Pancreas (tissue), 10 donors: ENCODE measurements around the gene SHROOM3. TPM values are rescaled to one million over a fixed set of nuclear protein-coding genes. Genes with fewer than 3 reads are reported as not detected.

Source experiments
- ATAC-seq, 4 donors: fragments of 200-7000 bp; cut with Tn5 transposase; one replicate each; pipeline versions ENCODE4 v1.8.0 to v1.9.1; 2020; ENCODE audit warnings: mild to moderate bottlenecking in 4 of 4, moderate library complexity in 4 of 4
- DNase-seq, 6 donors: peaks; one replicate each; pipeline ENCODE4 v3.0.0-alpha.2; 2020
- FAIRE-seq: peaks from 2 replicates; lab custom pipeline; 2012; peaks lifted over from hg19 to GRCh38; lab: Jason Lieb, UNC
- H3K27ac ChIP-seq, 4 donors: fragments of 200-600 bp; sonication (generic); 1 replicate in 3 of 4; 2 replicates in 1 of 4; pipeline versions ENCODE4 v1.5.0 to v1.8.0; 2020
- H3K27me3 ChIP-seq, 4 donors: fragments of 200-600 bp; one replicate each; pipeline ENCODE4 v1.8.0; 2021
- H3K36me3 ChIP-seq, 3 donors: fragments of 200-600 bp; sonication (generic) in 1 of 3; one replicate each; pipeline versions ENCODE4 v1.5.0 to v1.8.0; 2020 to 2021
- H3K4me1 ChIP-seq, 3 donors: fragments of 200-600 bp; one replicate each; pipeline ENCODE4 v1.8.0; 2021
- H3K4me3 ChIP-seq, 4 donors: fragments of 200-600 bp; sonication (generic) in 2 of 4; one replicate each; pipeline versions ENCODE4 v1.5.0 to v1.8.0; 2020 to 2021
- H3K9me3 ChIP-seq, 4 donors: fragments of 200-600 bp; one replicate each; pipeline ENCODE4 v1.8.0; 2021
- CTCF ChIP-seq, 4 donors: fragments of 200-600 bp; sonication (generic) in 3 of 4; IDR thresholded peaks; one replicate each; pipeline versions ENCODE4 v1.5.0 to v1.8.0; 2021; ENCODE audit warnings: antibody characterized with exemption in 4 of 4
- WGBS, 2 donors: extraction: QIAGEN DNeasy Blood & Tissue Kit; methylation state at CpG; one replicate each; pipeline ENCODE4 v1.1.7; 2013; 5-methylcytosine and 5-hydroxymethylcytosine counted together
- intact Hi-C, 3 donors: fragments of 100-400 bp; cut with DNase I; formaldehyde crosslinking; loops; one replicate each; pipeline versions ENCODE4 v1.11.1 to v1.14.2; 2022
- polyA plus RNA-seq, 2 donors: library from polyadenylated mRNA; stranded (reverse); fragments of 200-250 nt; gene quantifications; one replicate each; pipeline ENCODE4 v1.2.3, GENCODE V29; 2013
- total RNA-seq, 6 donors: library from RNA; stranded (reverse); fragmentation: NEBNext Ultra II Directional in 4 of 6; extraction: Animal tissue kit (Norgen Biotek cat#: 25700) in 4 of 6; gene quantifications; one replicate each; pipeline versions ENCODE4 v1.2.1 to v1.2.4, GENCODE V29; 2021 to 2023
- donor health status: healthy with polysubstance abuse.
- donor health status: DM: no; HTN: no; CAD: no; lungs with moderate emphysema.
- donor health status: DM: no; HTN: no; CAD: no.
- donor health status: control.
- donor health status: control.
- donor health status: Bipolar disorder and iron deficiency.
- donor health status: DM: yes; HTN: yes; CAD: no.
- donor health status: DM: no; HTN: no; CAD: no.
- donor health status: DM: no; HTN: no; CAD: no.
- donor health status: DM: yes; HTN: yes; CAD: no.

SHROOM3 gene
- total and polyA plus RNA-seq, 8 donors = 6.2 to 43.5 (median 17.1) TPM

GRCh38 chr4:76714226-76714625 lies 279.2 kb downstream of the SHROOM3 start:
- FAIRE-seq (peak; percentile 13), ATAC-seq (peak in 1 of 4 donors; percentile 42), DNase-seq (no peak)
- peaks cover 0 to 7% (median 0%) of the 10 kb centered on the region in 3 donors for H3K36me3 ChIP-seq
- TF ChIP-seq CTCF (IDR thresholded peaks at IDR 0.05) = no peak
- intact Hi-C loops = no loop called here
- H3K4me1 ChIP-seq = peaks cover 0 to 8% (median 0%) of the 10 kb centered on the region in 3 donors
- 27 to 29% methylated on average over 1 of the region's 1 CpG for WGBS, 2 donors
- no peak overlapping the region for H3K4me3 ChIP-seq
- H3K27ac ChIP-seq = peak overlapping the region in 1 of 4 donors; percentile 16
- no peaks in the 10 kb centered on the region for H3K9me3 ChIP-seq
- no peaks in the 10 kb centered on the region for H3K27me3 ChIP-seq

- DNase-seq (no peak), ATAC-seq (no peak), FAIRE-seq (no peak)
- WGBS, 2 donors = 95 to 96% methylated on average over 4 of the region's 4 CpGs
- Histone ChIP-seq H3K9me3 (no peaks in the 10 kb centered on the region), H3K27me3 (no peaks in the 10 kb centered on the region), H3K27ac (no peak overlapping the region), H3K4me1 (peaks cover 0 to 8% (median 0%) of the 10 kb centered on the region in 3 donors), H3K4me3 (no peak overlapping the region), H3K36me3 (peaks cover 0 to 4% (median 0%) of the 10 kb centered on the region in 3 donors)
- intact Hi-C loops = no loop called here
- TF ChIP-seq CTCF (IDR thresholded peaks at IDR 0.05) = no peak
Observed at GRCh38 chr4:76716020-76716419, 281.0 kb downstream of the SHROOM3 start.

GRCh38 chr4:76716658-76717057 lies 281.6 kb downstream of the SHROOM3 start:
- no peak overlapping the region for H3K27ac ChIP-seq
- no peaks in the 10 kb centered on the region for H3K9me3 ChIP-seq
- intact Hi-C loops = no loop called here
- no peak for ATAC-seq
- H3K27me3 ChIP-seq = no peaks in the 10 kb centered on the region
- DNase-seq = no peak
- peak; percentile 20 for FAIRE-seq
- no peaks in the 10 kb centered on the region for H3K36me3 ChIP-seq
- H3K4me3 ChIP-seq = no peak overlapping the region
- no peak for TF ChIP-seq CTCF (IDR thresholded peaks at IDR 0.05)
- peaks cover 0 to 8% (median 0%) of the 10 kb centered on the region in 3 donors for H3K4me1 ChIP-seq
- WGBS, 2 donors = 77 to 93% methylated on average over 2 of the region's 2 CpGs

GRCh38 chr4:76717431-76717830 lies 282.4 kb downstream of the SHROOM3 start:
- WGBS, 2 donors = 90 to 97% methylated on average over 1 of the region's 1 CpG
- FAIRE-seq (no peak), DNase-seq (no peak), ATAC-seq (no peak)
- intact Hi-C loops = no loop called here
- no peak overlapping the region for H3K4me3 ChIP-seq
- H3K27ac ChIP-seq = no peak overlapping the region
- H3K36me3 ChIP-seq = no peaks in the 10 kb centered on the region
- peaks cover 0 to 8% (median 0%) of the 10 kb centered on the region in 3 donors for H3K4me1 ChIP-seq
- H3K9me3 ChIP-seq = no peaks in the 10 kb centered on the region
- no peak for TF ChIP-seq CTCF (IDR thresholded peaks at IDR 0.05)
- H3K27me3 ChIP-seq = no peaks in the 10 kb centered on the region

GRCh38 chr4:76718021-76718420 lies 283.0 kb downstream of the SHROOM3 start:
- no peak for ATAC-seq

More at GRCh38 chr4:76718021-76718420, 283.0 kb downstream of the SHROOM3 start:
- Histone ChIP-seq H3K36me3 (no peaks in the 10 kb centered on the region), H3K4me3 (no peak overlapping the region), H3K27me3 (no peaks in the 10 kb centered on the region), H3K4me1 (peaks cover 0 to 8% (median 0%) of the 10 kb centered on the region in 3 donors), H3K27ac (no peak overlapping the region), H3K9me3 (no peaks in the 10 kb centered on the region)
- DNase-seq (no peak), FAIRE-seq (peak; percentile 9)
- 48 to 49% methylated on average over 2 of the region's 2 CpGs for WGBS, 2 donors
- TF ChIP-seq CTCF (IDR thresholded peaks at IDR 0.05) = no peak
- intact Hi-C loops = no loop called here
